GM21737 (cell line): Measurements from ENCODE around the gene TACO1.

Experiments used
- ATAC-seq: cut with Tn5 transposase; IDR thresholded peaks from one replicate; pipeline ENCODE4 v1.9.1; 2021; ENCODE audit warnings: mild to moderate bottlenecking, moderate library complexity; ENCODE audit not compliant: unreplicated experiment

Gene TACO1

GRCh38 chr17:63600569-63601438, at the start of gene TACO1:
Gene TACO1 (plus strand): TSS chr17:63600895. CDS start chr17:63601084, 189 bp downstream.
- ATAC-seq, result peak; percentile 93

DNA sequence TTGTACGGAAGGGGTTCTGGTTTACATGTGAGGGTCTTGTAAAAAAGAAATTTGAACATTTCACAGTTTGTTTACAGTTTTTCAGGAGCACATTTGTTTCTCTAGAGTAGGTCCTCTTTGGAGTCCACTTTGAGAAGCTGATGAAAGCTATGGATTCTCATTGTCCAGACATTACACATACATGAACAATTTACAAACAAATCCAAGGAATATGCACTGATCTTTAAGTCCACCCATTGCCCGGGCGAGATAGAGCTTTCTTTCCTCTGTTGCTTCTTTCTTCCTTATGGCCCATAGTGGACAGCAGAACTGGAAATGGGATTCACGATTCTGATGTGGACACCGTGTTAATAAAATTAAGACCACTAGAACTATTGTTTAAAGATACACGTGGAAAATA, 48.5 kb upstream of the TACO1 start:
- no peak for ATAC-seq

DNA sequence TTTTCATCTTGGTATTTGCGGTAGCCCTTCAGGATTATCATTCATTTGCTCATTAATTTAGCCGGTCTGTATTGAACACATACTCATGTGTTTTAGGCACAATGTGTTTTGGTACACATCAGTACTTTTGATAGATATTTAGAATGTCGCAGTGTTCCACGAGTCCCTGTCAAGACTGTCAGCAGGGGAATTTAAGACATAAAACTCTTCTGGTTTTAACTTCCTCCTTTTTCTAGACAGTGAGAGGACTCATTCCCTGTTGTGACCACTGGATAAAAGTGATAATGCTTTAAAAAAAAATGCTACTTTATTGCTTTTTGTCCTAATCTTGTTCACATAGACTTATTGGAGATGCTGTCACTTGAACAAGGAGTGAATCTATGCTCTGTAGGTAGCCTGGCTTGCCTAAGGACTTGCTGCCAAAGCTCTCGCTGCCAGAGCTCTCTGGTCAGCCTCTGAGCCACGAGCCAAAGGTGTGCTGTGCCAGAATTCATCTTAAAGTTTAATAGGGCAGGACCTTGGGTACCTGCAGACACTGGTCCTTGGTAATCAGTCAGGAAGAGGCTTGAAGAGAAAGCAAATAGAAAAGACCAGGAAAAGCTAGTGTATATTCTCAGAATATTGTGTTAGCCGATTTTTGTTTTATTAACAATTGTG, 45.1 kb upstream of the TACO1 start:
- ATAC-seq, result no peak

DNA sequence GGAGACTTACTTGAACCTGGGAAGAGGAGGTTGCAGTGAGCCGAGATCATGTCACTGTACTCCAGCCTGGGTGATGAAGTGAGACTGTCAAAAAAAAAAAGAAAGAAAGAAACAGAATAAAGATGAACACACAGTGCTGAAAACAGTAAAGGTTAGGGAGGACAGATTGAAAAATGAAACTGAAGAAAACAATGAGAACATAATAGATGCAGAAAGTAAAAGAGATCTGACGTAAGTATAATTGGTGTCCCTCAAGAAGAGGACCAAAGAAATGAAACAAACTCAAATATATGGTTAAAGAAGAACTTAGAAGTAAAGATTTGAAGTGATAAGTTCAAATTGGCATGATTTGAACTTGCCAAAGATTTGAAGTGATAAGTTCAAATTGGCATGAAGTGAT, 43.3 kb upstream of the TACO1 start:
- ATAC-seq, result no peak

DNA sequence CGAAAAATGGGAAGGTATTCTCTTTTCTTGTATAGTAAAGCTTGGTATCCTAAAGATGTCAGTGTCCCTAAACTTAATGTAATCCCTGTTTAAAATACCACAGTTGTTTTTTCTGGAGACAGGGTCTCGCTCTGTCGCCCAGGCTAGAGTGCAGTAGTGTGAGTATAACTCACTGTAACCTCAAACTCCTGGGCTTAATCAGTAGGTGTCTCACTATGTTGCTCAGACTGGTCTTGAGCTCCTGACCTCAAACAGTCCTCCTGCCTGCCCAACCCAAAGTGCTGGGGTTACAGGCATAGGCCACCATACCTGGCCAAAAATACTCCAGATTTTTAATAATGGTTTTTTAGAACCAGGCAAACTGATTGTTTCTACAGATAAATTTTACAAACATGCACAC, 42.3 kb upstream of the TACO1 start:
- ATAC-seq, result no peak

GRCh38 chr17:63561819-63562218, 38.9 kb upstream of the TACO1 start:
- ATAC-seq, result no peak

GRCh38 chr17:63563339-63563738, 37.4 kb upstream of the TACO1 start:
- ATAC-seq, result no peak

- no peak for ATAC-seq
Observed at GRCh38 chr17:63564562-63564961, 36.1 kb upstream of the TACO1 start.

GRCh38 chr17:63567229-63567628, 33.5 kb upstream of the TACO1 start:
- ATAC-seq, result no peak

DNA sequence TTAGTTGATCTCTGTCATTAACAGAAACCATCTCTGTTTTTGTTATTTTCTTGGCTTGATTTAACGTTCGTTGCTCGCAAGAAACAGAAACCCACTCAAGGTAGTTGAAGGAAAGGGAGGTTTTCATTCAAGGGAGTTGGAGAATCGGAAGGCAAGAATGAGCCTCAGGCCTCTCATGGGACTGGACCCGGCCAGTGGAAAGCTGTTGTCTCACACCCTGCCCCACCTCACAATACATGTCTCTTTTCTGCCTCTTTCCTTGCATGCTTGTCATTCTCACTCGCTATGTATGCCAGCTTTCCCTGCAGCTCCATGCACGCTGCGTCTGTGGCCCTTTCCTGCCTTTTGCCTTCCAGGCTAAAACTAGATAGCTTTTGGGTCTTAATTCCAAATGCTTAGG, 32.1 kb upstream of the TACO1 start:
- no peak for ATAC-seq

GRCh38 chr17:63571632-63572310, 28.9 kb upstream of the TACO1 start:
- ATAC-seq, result no peak

GRCh38 chr17:63573634-63574033, 27.1 kb upstream of the TACO1 start:
- ATAC-seq, result no peak

DNA sequence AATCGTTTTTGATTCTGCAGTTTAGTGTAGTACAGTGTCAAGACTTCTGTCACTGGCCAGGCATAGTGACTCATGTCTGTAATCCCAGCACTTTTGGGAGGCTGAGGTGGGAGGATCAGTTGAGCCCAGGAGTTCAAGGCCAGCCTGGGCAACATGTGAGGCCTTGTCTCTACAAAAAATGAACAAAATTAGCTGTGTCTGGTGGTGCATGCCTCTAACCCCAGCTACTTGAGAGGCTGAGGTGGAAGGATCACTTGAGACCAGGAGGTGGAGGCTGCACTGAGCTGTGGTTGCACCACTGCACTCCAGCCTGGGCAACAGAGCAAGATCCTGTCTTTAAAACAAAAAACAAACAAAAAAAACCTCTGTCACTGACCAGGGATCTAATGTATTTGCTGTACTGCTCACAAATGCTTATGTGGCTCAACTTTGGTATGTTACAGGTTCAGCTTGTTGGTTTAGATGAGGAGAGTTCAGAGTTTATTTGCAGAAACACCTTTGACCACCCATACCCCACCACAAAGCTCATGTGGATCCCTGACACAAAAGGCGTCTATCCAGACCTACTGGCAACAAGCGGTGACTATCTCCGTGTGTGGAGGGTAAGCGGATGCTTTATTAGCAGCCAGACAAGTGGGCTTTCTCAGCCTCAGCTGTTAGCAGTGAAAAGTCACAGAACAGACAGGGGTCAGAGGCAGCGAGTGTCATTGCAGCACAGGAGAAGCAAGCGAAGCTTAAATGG, 22.5 kb upstream of the TACO1 start:
- no peak for ATAC-seq

- no peak for ATAC-seq
Observed at GRCh38 chr17:63578769-63579111, 22.0 kb upstream of the TACO1 start.

DNA sequence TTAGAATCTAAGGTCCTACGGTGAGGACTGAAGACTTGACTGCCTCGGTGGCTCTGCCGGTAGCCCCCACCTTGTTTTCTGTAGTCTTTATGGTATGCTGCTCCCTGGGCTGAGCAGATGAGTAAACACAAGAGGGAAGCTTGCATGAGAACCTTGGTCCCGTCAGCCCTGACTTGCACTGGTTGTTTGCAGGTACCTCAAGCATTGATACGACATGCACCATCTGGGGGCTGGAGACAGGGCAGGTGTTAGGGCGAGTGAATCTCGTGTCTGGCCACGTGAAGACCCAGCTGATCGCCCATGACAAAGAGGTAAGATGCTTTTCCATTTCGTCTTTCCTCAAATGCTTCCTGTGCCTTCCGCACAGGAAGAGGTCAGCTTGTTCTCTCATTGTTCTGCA, 21.1 kb upstream of the TACO1 start:
- ATAC-seq, result no peak

DNA sequence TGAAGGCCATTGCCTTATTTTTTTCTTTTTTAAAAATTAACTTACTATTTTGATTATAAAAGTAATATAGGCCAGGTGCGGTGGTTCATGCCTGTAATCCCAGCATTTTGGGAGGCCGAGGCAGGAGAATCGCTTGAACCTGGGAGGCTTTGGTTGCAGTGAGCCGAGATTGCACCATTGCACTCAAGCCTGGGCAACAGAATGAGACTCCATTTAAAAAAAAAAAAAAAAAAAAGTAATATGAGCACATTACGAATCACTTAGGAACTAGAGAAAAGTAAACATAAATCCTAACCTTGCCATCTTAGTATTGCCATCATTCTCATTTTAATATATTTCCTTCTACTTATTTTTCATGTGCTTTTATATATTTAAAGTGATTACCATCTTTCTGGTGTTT, 12.9 kb upstream of the TACO1 start:
- ATAC-seq, result no peak

DNA sequence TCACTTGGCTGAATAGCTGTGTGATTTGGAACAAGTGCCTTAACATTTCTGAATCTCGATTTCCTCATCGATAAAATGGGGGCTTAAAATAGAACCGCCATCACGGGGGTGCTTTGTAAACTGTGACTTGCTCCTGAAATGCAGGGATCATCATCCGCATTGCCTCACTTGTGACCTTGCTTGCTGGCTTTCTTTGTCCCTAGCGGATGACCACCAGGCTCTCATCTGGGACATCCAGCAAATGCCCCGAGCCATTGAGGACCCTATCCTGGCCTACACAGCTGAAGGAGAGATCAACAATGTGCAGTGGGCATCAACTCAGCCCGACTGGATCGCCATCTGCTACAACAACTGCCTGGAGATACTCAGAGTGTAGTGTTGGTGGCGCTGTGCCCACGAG, 11.9 kb upstream of the TACO1 start:
- no peak for ATAC-seq

DNA sequence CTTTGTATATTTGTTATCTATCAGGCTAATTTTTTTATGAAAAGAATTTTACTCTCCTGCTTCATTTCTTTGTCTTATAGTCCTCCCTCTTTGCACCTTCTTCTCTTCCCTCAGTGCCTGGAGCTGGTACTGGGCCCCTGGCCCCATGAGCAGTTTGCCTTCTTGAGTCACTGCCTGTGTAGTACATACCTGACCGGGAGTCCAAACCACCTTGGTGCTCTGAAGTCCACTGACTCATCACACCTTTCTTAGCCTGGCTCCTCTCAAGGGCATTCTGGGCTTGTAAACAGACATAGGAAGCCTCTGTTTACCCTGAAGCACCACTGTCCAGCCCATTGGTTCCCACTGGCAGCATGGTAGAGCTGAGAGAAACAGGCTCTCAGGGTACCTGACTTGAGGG, 11.0 kb upstream of the TACO1 start:
- ATAC-seq, result no peak

DNA sequence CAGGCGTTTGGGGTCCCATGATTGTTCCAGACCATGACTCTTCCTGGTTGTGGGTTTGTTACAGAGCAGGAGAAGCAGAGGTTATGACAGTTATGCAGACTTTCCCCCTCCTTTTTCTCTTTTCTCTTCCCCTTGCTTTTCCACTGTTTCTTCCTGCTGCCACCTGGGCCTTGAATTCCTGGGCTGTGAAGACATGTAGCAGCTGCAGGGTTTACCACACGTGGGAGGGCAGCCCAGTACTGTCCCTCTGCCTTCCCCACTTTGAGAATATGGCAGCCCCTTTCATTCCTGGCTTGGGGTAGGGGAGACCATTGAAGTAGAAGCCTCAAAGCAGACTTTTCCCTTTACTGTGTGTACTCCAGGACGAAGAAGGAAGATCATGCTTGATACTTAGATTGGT, 7.9 kb upstream of the TACO1 start:
- ATAC-seq, result no peak

DNA sequence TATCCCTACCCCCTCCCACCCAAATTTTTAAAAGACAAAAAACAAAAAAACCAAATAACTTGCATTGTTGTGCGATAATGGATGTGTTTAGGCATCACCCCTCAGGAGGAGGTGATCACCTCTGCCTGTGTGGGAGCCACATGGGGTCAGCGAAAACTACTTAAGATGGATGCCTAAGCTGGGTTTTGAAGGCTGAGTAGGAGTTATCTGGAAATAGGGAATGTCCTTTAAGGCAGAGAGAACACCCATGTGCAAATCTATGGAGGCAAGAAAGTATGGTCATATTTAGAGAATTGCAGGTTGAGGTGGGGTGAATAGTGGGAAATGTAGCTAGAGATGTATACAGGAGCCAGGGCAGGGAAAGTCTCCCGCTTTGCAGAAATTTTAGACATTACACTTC, 5.6 kb upstream of the TACO1 start:
- no peak for ATAC-seq

GRCh38 chr17:63596856-63597586, 3.7 kb upstream of the TACO1 start:
- ATAC-seq, result no peak
